HCT116 (cell line): ENCODE measurements around the gene MZT2B. TPM values are rescaled to one million over a fixed set of nuclear protein-coding genes. Genes with fewer than 3 reads are reported as not detected.
"Not testable (repeated sequence)": the region's sequence is repeated elsewhere in the genome, so short reads cannot be mapped to it uniquely, and the experiment has no call there.

Source experiments
- ATAC-seq: fragments of 200-7000 bp; cut with Tn5 transposase; 2 replicates; pipeline ENCODE4 v1.9.1; 2020; ENCODE audit warnings: mild to moderate bottlenecking, moderate library complexity
- BruUV-seq: library from RNA; stranded (reverse); fragments of 400-500 nt; replicated peaks from 2 replicates; lab custom pipeline; 2021; lab: Mats Ljungman, UMichigan
- CTCF ChIA-PET: fragments of 300-600 bp; sonication (Branson Sonifier 250); formaldehyde crosslinking; loops from one replicate; lab custom pipeline; 2021; ENCODE audit warnings: antibody characterized with exemption; lab: Charles Lee
- POLR2A ChIA-PET: fragments of 300-600, 350-600 bp; sonication (Branson Sonifier 250); formaldehyde crosslinking; loops from one replicate; lab custom pipeline; 2021; ENCODE audit warnings: antibody characterized with exemption; lab: Charles Lee
- RAD21 ChIA-PET, 2 experiments: fragments of 300-600 bp; sonication (Branson Sonifier 250); formaldehyde crosslinking; loops; one replicate each; lab custom pipeline; 2023; ENCODE audit warnings: low total read pairs in 2 of 2; ENCODE audit not compliant: uncharacterized antibody in 2 of 2, unreplicated experiment in 2 of 2, low non-redundant PET in 1 of 2; lab: Charles Lee
- DNase-seq: peaks from one replicate; pipeline ENCODE4 v3.0.0-alpha.2; 2010; ENCODE audit warnings: low read depth, low spot score
- H2AFZ ChIP-seq: fragments of 200-600 bp; shearing (Covaris generic), sonication (generic); 2 replicates; pipeline ENCODE4 v1.6.1; 2017; ENCODE audit warnings: low read depth, mixed run types, mixed read lengths, antibody characterized with exemption, low read length; ENCODE audit not compliant: poor library complexity, severe bottlenecking
- H3K27ac ChIP-seq: 2 replicates; pipeline ENCODE4 v1.5.1; 2012; ENCODE audit warnings: low read depth, low read length
- H3K27me3 ChIP-seq: fragments of 200-600 bp; sonication (generic); 2 replicates; pipeline ENCODE4 v1.6.1; 2016; ENCODE audit warnings: mixed run types, low read length, mixed read lengths; ENCODE audit not compliant: insufficient read depth
- H3K36me3 ChIP-seq, 2 experiments: fragments of 200-500 bp in 1 of 2; fragments of 200-600 bp in 1 of 2; sonication (Bioruptor generic) in 1 of 2; sonication (generic) in 1 of 2; 2 replicates each; pipeline versions ENCODE4 v1.5.1 to v1.6.1; 2014 to 2016; ENCODE audit warnings: low read length in 2 of 2, inconsistent platforms in 1 of 2, mixed read lengths in 1 of 2, mixed run types in 1 of 2; ENCODE audit not compliant: insufficient read depth in 2 of 2, control insufficient read depth in 1 of 2
- H3K4me1 ChIP-seq, 2 experiments: fragments of 200-600 bp in 1 of 2; sonication (generic) in 1 of 2; 2 replicates each; pipeline versions ENCODE4 v1.5.1 to v1.6.1; 2012 to 2017; ENCODE audit warnings: low read length in 2 of 2, inconsistent platforms in 1 of 2, mild to moderate bottlenecking in 1 of 2, mixed read lengths in 1 of 2, mixed run types in 1 of 2, moderate library complexity in 1 of 2; ENCODE audit not compliant: insufficient read depth in 2 of 2, control insufficient read depth in 1 of 2
- H3K4me2 ChIP-seq: fragments of 200-600 bp; sonication (generic); 2 replicates; pipeline ENCODE4 v1.6.1; 2017; ENCODE audit warnings: mixed run types, low read length, mixed read lengths
- H3K4me3 ChIP-seq, 2 experiments: fragments of 200-600 bp in 1 of 2; sonication (generic) in 1 of 2; replicated peaks in 1 of 2; 2 replicates each; pipeline ENCODE4 v1.5.1; 2011 to 2016; ENCODE audit warnings: low read length in 2 of 2, control low read depth in 1 of 2, low read depth in 1 of 2, mild to moderate bottlenecking in 1 of 2, mixed read lengths in 1 of 2, mixed run types in 1 of 2
- H3K79me2 ChIP-seq: fragments of 200-600 bp; sonication (generic); 2 replicates; pipeline ENCODE4 v1.6.1; 2017; ENCODE audit warnings: mild to moderate bottlenecking, mixed run types, low read length, moderate library complexity, mixed read lengths; ENCODE audit not compliant: insufficient read depth
- H3K9ac ChIP-seq: fragments of 200-600 bp; sonication (generic); 2 replicates; pipeline ENCODE4 v1.6.1; 2016; ENCODE audit warnings: low read length, mixed read lengths
- H3K9me2 ChIP-seq: fragments of 200-600 bp; sonication (generic), shearing (Covaris generic); 2 replicates; pipeline ENCODE4 v1.6.1; 2017; ENCODE audit warnings: mixed run types, mild to moderate bottlenecking, moderate library complexity; ENCODE audit not compliant: insufficient read depth
- H3K9me3 ChIP-seq, 2 experiments: fragments of 200-500 bp in 1 of 2; fragments of 200-600 bp in 1 of 2; sonication (Bioruptor generic) in 1 of 2; sonication (generic) in 1 of 2; 2 replicates each; pipeline ENCODE4 v1.6.1; 2014 to 2017; ENCODE audit warnings: low read length in 2 of 2, mixed read lengths in 2 of 2, inconsistent platforms in 1 of 2, low read depth in 1 of 2, mild to moderate bottlenecking in 1 of 2, mixed run types in 1 of 2, moderate library complexity in 1 of 2; ENCODE audit not compliant: control insufficient read depth in 1 of 2, insufficient read depth in 1 of 2
- H4K20me1 ChIP-seq: fragments of 200-600 bp; sonication (generic), shearing (Covaris generic); 2 replicates; pipeline ENCODE4 v1.6.1; 2017; ENCODE audit warnings: mixed run types, mild to moderate bottlenecking, moderate library complexity; ENCODE audit not compliant: insufficient read depth
- ATF3 ChIP-seq: IDR thresholded peaks from 2 replicates; pipeline ENCODE4 v1.6.1; 2012
- CTCF ChIP-seq, 3 experiments: fragments of 200-600 bp in 1 of 3; sonication (generic) in 1 of 3; IDR thresholded peaks in 2 of 3; conservative IDR thresholded peaks in 1 of 3; 2 replicates each; pipeline ENCODE4 v1.5.1; 2012 to 2017; ENCODE audit warnings: low read depth in 2 of 3, low read length in 2 of 3, antibody characterized with exemption in 1 of 3, borderline replicate concordance in 1 of 3, control low read depth in 1 of 3, mild to moderate bottlenecking in 1 of 3, mixed read lengths in 1 of 3, mixed run types in 1 of 3, moderate library complexity in 1 of 3; ENCODE audit not compliant: insufficient read depth in 1 of 3
- MAX ChIP-seq: IDR thresholded peaks from 2 replicates; pipeline ENCODE4 v1.6.1; 2012
- ZBTB33 ChIP-seq: IDR thresholded peaks from 2 replicates; pipeline ENCODE4 v1.6.1; 2011; ENCODE audit warnings: mild to moderate bottlenecking, low read length, moderate library complexity; ENCODE audit not compliant: insufficient replicate concordance; ENCODE audit errors: extremely low read depth
- intact Hi-C: fragments of 100-400 bp; cut with micrococcal nuclease; formaldehyde crosslinking; loops from 2 replicates; pipeline ENCODE4 v1.10.0; 2022
- total RNA-seq: library from RNA; stranded (reverse); gene quantifications from one replicate; pipeline ENCODE4 v1.2.1, GENCODE V29; 2021; ENCODE audit not compliant: unreplicated experiment

MZT2B gene
- total RNA-seq, 1 experiment from 2014 or later, result 334 TPM

GRCh38 chr2:130196052-130196451, 14.0 kb downstream of the MZT2B start:
- H3K4me2 ChIP-seq, DNase-seq, POLR2A ChIA-PET, H3K36me3 ChIP-seq, ATAC-seq, H2AFZ ChIP-seq, BruUV-seq, H4K20me1 ChIP-seq, H3K79me2 ChIP-seq, RAD21 ChIA-PET, H3K9me3 ChIP-seq, H3K9me2 ChIP-seq, H3K4me3 ChIP-seq, H3K27me3 ChIP-seq, intact Hi-C loops, H3K4me1 ChIP-seq, H3K9ac ChIP-seq, H3K27ac ChIP-seq, CTCF ChIA-PET: not testable (repeated sequence)

- Histone ChIP-seq H3K27me3 (no peaks in the 10 kb centered on the region), H3K9me3 (no peaks in the 10 kb centered on the region), H3K9ac (no peak within 1 kb of the TSS), H3K9me2 (no peaks in the 10 kb centered on the region), H3K79me2 (no peaks in the 10 kb centered on the region), H3K4me3 (no peak within 1 kb of the TSS), H3K4me2 (no peak within 1 kb of the TSS), H3K4me1 (no peaks in the 10 kb centered on the region; a peak in 1 of 4 replicates), H3K36me3 (no peaks in the 10 kb centered on the region), H2AFZ (no peak within 1 kb of the TSS), H3K27ac (no peak within 1 kb of the TSS), H4K20me1 (no peaks in the 10 kb centered on the region)
- intact Hi-C loops, result no loop called here
- CTCF ChIA-PET, result no interaction called here
- no peak for TF ChIP-seq CTCF (IDR thresholded peaks at IDR 0.05 in 2 of 3, conservative IDR thresholded peaks at IDR 0.05 in 1 of 3; ENCODE audit: borderline replicate concordance in 1 of 3, insufficient read depth in 1 of 3, low read depth in 2 of 3, low read length in 2 of 3)
- TF ChIP-seq ATF3, result no peak
- no peak for TF ChIP-seq MAX
- TF ChIP-seq ZBTB33, result no peak
- RAD21 ChIA-PET, result no interaction called here
- DNase-seq (no peak), ATAC-seq (no peak)
- no TSS peak for BruUV-seq
- POLR2A ChIA-PET, result no interaction called here
These were observed 16.3 kb downstream of the MZT2B start, which contains the start of gene TUBA3E for GRCh38 chr2:130198343-130198742. TSS of gene TUBA3E (minus strand) at chr2:130198439. CDS start at chr2:130198360, 79 bp downstream.

GRCh38 chr2:130202518-130202917, 20.5 kb downstream of the MZT2B start:
- H3K27ac ChIP-seq, H3K79me2 ChIP-seq, H3K27me3 ChIP-seq, H2AFZ ChIP-seq, H3K9me3 ChIP-seq, intact Hi-C loops, CTCF ChIA-PET, H3K4me3 ChIP-seq, BruUV-seq, H3K4me1 ChIP-seq, H3K36me3 ChIP-seq, DNase-seq, RAD21 ChIA-PET, H3K9me2 ChIP-seq, H3K4me2 ChIP-seq, H4K20me1 ChIP-seq, POLR2A ChIA-PET, H3K9ac ChIP-seq: not testable (repeated sequence)
- peak; percentile 82 for ATAC-seq
